B cell (primary cell): ENCODE data around the gene CCL22. TPM values are rescaled to one million over a fixed set of nuclear protein-coding genes. Genes with fewer than 3 reads are reported as not detected.

ENCODE experiments used
- ATAC-seq: fragments of 200-7000 bp; cut with Tn5 transposase; one replicate; pipeline ENCODE4 v1.10.0; 2021; ENCODE audit warnings: low read depth, mild to moderate bottlenecking, moderate number of reproducible peaks, moderate library complexity
- CTCF ChIA-PET: fragments of 350-600 bp; sonication (Branson Sonifier 250); formaldehyde crosslinking; loops from one replicate; lab custom pipeline; 2021; ENCODE audit warnings: antibody characterized with exemption, inconsistent platforms; lab: Charles Lee
- POLR2A ChIA-PET: fragments of 350-600 bp; sonication (Branson Sonifier 250); formaldehyde crosslinking; loops from one replicate; lab custom pipeline; 2021; ENCODE audit warnings: antibody characterized with exemption; lab: Charles Lee
- DNase-seq: peaks from one replicate; pipeline ENCODE4 v3.0.0; 2013
- H2AFZ ChIP-seq: 2 replicates; pipeline ENCODE4 v1.6.1; 2012; ENCODE audit warnings: mild to moderate bottlenecking, low read depth, low read length; ENCODE audit not compliant: insufficient read depth, poor library complexity, severe bottlenecking
- H3K27ac ChIP-seq, 2 donors: 1 replicate in 1 of 2; 2 replicates in 1 of 2; pipeline ENCODE4 v1.5.1; 2012 to 2013; ENCODE audit warnings: low read length in 2 of 2, mild to moderate bottlenecking in 2 of 2, moderate library complexity in 1 of 2
- H3K27me3 ChIP-seq, 4 experiments: fragments of 200-600 bp in 1 of 4; sonication (generic) in 1 of 4; replicated peaks in 1 of 4; 1 replicate in 2 of 4; 2 replicates in 2 of 4; pipeline versions ENCODE4 v1.6.1 to v1.7.0; 2013 to 2016; ENCODE audit warnings: low read length in 3 of 4, mild to moderate bottlenecking in 2 of 4, mixed read lengths in 1 of 4, moderate library complexity in 1 of 4; ENCODE audit not compliant: insufficient read depth in 4 of 4, control insufficient read depth in 3 of 4; ENCODE audit errors: control extremely low read depth in 1 of 4
- H3K36me3 ChIP-seq, 2 experiments: replicated peaks in 1 of 2; 1 replicate in 1 of 2; 2 replicates in 1 of 2; pipeline versions ENCODE4 v1.6.1 to v1.7.1; 2013; ENCODE audit warnings: low read length in 1 of 2; ENCODE audit not compliant: insufficient read depth in 2 of 2, control insufficient read depth in 1 of 2; ENCODE audit errors: control extremely low read depth in 1 of 2, extremely low read depth in 1 of 2
- H3K4me1 ChIP-seq, 2 donors: fragments of 200-600 bp in 1 of 2; sonication (generic) in 1 of 2; 1 replicate in 1 of 2; 2 replicates in 1 of 2; pipeline versions ENCODE4 v1.5.1 to v1.6.1; 2013 to 2017; ENCODE audit warnings: low read length in 2 of 2; ENCODE audit not compliant: control insufficient read depth in 2 of 2, insufficient read depth in 2 of 2
- H3K4me2 ChIP-seq: replicated peaks from 2 replicates; pipeline ENCODE3; 2012; ENCODE audit warnings: mild to moderate bottlenecking, low read depth, low read length; ENCODE audit not compliant: poor library complexity, severe bottlenecking
- H3K4me3 ChIP-seq, 5 experiments: fragments of 200-600 bp in 1 of 5; sonication (generic) in 1 of 5; 1 replicate in 3 of 5; 2 replicates in 2 of 5; pipeline versions ENCODE4 v1.5.1 to v1.7.0; 2011 to 2016; ENCODE audit warnings: low read length in 4 of 5, mild to moderate bottlenecking in 4 of 5, low read depth in 2 of 5, control low read depth in 1 of 5, moderate library complexity in 1 of 5; ENCODE audit not compliant: insufficient read depth in 1 of 5; ENCODE audit errors: control extremely low read depth in 1 of 5, extremely low read depth in 1 of 5
- H3K79me2 ChIP-seq: fragments of 200-600 bp; sonication (generic); one replicate; pipeline ENCODE4 v1.6.0; 2016; ENCODE audit warnings: low read length; ENCODE audit not compliant: control insufficient read depth, insufficient read depth
- H3K9ac ChIP-seq: fragments of 200-600 bp; sonication (generic); 2 replicates; pipeline ENCODE4 v1.6.1; 2017; ENCODE audit warnings: mild to moderate bottlenecking, low read length, moderate library complexity
- H3K9me3 ChIP-seq, 3 donors: one replicate each; pipeline versions ENCODE4 v1.6.1 to v1.7.1; 2013; ENCODE audit warnings: low read length in 2 of 3; ENCODE audit not compliant: control insufficient read depth in 2 of 3, insufficient read depth in 1 of 3; ENCODE audit errors: control extremely low read depth in 1 of 3
- H4K20me1 ChIP-seq: 2 replicates; pipeline ENCODE4 v1.6.0; 2012; ENCODE audit warnings: mild to moderate bottlenecking, low read length; ENCODE audit not compliant: insufficient read depth, control insufficient read depth, poor library complexity, severe bottlenecking
- H3K27ac Mint-ChIP-seq: one replicate; pipeline ENCODE4 v1.8.0; 2021; ENCODE audit warnings: mixed read lengths
- H3K27me3 Mint-ChIP-seq: one replicate; pipeline ENCODE4 v1.8.0; 2021; ENCODE audit warnings: mixed read lengths
- H3K4me1 Mint-ChIP-seq: one replicate; pipeline ENCODE4 v1.8.0; 2021; ENCODE audit warnings: mixed read lengths
- H3K4me3 Mint-ChIP-seq: one replicate; pipeline ENCODE4 v1.8.0; 2021; ENCODE audit warnings: mixed read lengths
- H3K9me3 Mint-ChIP-seq: one replicate; pipeline ENCODE4 v1.8.0; 2022; ENCODE audit warnings: mixed read lengths; ENCODE audit not compliant: insufficient read depth
- EZH2 ChIP-seq: IDR thresholded peaks from 2 replicates; pipeline ENCODE4 v1.6.1; 2012; ENCODE audit warnings: borderline replicate concordance, low read depth, mild to moderate bottlenecking, moderate library complexity, low read length; ENCODE audit not compliant: insufficient read depth, poor library complexity, severe bottlenecking
- WGBS: methylation state at CpG from one replicate; pipeline ENCODE4 v1.1.5; 2013; ENCODE audit warnings: missing lambda C conversion rate; ENCODE audit not compliant: insufficient coverage; 5-methylcytosine and 5-hydroxymethylcytosine counted together
- intact Hi-C: fragments of 100-400 bp; cut with micrococcal nuclease; formaldehyde crosslinking; loops from one replicate; pipeline ENCODE4 v1.10.0; 2022
- polyA plus RNA-seq: library from polyadenylated mRNA; depleted of rRNA; stranded (reverse); fragments of >200 nt; gene quantifications from 2 replicates; pipeline ENCODE4 v1.2.3, GENCODE V29; 2012
- total RNA-seq, 2 donors: library from RNA; stranded (reverse); fragments of 120-200 nt in 1 of 2; gene quantifications; 1 replicate in 1 of 2; 2 replicates in 1 of 2; pipeline versions ENCODE4 v1.2.3 to v1.2.4, GENCODE V29; 2013 to 2022
- TF ChIP-seq, protein P1 (sequence below): fragments of 200-600 bp; IDR thresholded peaks from one replicate; pipeline ENCODE4 v1.8.0; 2022; ENCODE audit warnings: antibody characterized with exemption, mild to moderate bottlenecking

The CCL22 gene
- total and polyA plus RNA-seq, 2 donors (not counting 1 experiment from before 2014, with no cell fraction given) = 0.04 to 91.5 TPM

DNA sequence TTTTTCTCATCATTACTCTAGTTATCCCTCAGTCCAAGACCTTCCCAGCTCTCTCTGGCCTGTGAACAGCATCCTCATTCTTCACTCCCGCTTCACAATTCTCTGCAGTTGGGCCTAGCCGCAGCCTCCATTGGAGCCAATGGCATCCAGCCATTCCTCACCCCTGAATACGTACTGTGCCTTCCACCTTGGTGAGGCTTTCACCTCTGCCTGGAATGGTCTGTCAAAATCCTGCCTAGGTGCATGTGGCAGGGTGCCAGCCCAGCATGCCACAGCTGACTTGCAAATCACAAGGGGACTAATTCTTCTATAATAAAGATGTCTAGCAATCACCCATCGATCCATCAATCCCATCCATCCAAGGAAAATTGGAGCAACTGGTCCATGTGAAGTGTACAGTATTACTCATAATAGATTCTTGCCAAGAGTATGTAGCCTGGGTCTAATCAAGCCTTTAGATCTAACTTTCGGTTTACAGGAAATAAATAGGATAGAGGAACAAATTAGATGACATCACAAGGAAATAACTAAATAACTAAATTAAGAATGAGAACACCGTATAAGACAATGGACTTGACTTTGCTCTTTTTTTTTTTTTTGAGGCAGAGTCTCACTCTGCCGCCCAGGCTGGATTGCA lies 8.7 kb downstream of the CCL22 start:
- DNase-seq (no peak), ATAC-seq (no peak)
- Mint-ChIP-seq H3K27ac (no peak overlapping the region), H3K27me3 (peaks cover 8% of the 10 kb centered on the region), H3K4me3 (no peak overlapping the region), H3K4me1 (no peaks in the 10 kb centered on the region), H3K9me3 (no peaks in the 10 kb centered on the region)
- Histone ChIP-seq H3K9me3 (peaks cover 0 to 5% (median 0%) of the 10 kb centered on the region in 3 donors), H3K9ac (no peak overlapping the region), H3K4me2 (no peak overlapping the region), H3K4me3 (no peak overlapping the region), H3K4me1 (no peaks in the 10 kb centered on the region), H4K20me1 (no peaks in the 10 kb centered on the region), H3K36me3 (no peaks in the 10 kb centered on the region), H2AFZ (no peak overlapping the region), H3K27me3 (peaks cover 0 to 9% (median 1%) of the 10 kb centered on the region in 4 experiments), H3K79me2 (no peaks in the 10 kb centered on the region), H3K27ac (no peak overlapping the region)
- ChIA-PET CTCF (no interaction called here), POLR2A (no interaction called here)
- TF ChIP-seq, protein P1, sequence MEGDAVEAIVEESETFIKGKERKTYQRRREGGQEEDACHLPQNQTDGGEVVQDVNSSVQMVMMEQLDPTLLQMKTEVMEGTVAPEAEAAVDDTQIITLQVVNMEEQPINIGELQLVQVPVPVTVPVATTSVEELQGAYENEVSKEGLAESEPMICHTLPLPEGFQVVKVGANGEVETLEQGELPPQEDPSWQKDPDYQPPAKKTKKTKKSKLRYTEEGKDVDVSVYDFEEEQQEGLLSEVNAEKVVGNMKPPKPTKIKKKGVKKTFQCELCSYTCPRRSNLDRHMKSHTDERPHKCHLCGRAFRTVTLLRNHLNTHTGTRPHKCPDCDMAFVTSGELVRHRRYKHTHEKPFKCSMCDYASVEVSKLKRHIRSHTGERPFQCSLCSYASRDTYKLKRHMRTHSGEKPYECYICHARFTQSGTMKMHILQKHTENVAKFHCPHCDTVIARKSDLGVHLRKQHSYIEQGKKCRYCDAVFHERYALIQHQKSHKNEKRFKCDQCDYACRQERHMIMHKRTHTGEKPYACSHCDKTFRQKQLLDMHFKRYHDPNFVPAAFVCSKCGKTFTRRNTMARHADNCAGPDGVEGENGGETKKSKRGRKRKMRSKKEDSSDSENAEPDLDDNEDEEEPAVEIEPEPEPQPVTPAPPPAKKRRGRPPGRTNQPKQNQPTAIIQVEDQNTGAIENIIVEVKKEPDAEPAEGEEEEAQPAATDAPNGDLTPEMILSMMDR = no peak
- TF ChIP-seq EZH2 = no peak
- intact Hi-C loops = no loop called here
- 96% methylated on average over 3 of the region's 7 CpGs for WGBS

DNA sequence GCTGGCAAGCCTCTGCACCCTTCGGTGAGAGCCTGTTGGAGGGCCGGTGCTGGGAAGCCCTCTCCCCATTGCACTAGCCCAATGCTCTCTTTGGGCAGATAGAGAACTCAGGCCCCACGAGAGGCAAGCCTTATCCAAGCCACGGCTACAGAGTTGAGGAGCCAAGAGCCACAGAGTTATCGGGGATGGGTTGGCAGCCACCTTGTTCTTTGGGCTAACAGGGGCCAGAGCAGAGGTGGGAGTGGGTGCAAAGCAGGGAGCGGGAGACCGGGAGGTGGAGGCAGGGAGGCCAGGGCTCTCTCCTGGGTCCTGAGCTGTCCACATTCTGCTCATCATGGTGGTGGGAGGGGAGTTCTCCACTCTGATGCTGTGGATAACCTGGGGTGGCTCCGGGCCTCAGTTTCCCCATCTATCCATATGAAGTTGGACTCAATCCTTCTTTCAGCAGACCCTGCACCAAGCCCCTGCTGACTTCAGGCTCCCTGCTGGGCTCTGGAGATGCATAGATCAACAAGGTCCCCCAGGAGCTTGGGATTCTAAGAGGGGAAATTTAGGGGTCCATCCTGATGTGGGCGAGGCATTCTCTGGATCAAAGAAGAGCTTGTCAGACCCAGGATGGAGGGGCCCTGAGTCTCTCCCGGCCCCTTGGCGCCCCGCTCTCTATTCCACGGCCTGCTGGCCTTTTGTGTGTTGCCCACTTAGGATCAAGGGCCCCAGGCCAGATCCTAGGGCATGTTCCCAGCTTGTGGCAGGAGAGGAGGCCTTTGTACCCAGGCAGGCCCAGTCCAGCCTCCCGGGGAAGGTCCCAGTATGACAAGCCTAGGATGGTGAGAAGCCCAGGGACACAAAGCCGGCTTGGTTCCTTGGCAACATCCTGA lies 13.2 kb downstream of the CCL22 start:
- CTCF ChIA-PET = no interaction called here
- no peak for ATAC-seq

More for the DNA sequence above, 13.2 kb downstream of the CCL22 start:
- no peaks in the 10 kb centered on the region for H3K79me2 ChIP-seq
- peaks cover 0 to 3% (median 0%) of the 10 kb centered on the region in 3 donors for H3K9me3 ChIP-seq
- no peak overlapping the region for H3K9ac ChIP-seq
- POLR2A ChIA-PET = no interaction called here
- no peak overlapping the region for H3K4me2 ChIP-seq
- no peak overlapping the region for H3K4me3 ChIP-seq
- no peaks in the 10 kb centered on the region for H4K20me1 ChIP-seq
- no peak overlapping the region for H3K27ac Mint-ChIP-seq
- TF ChIP-seq, protein P1 = no peak
- no peak for TF ChIP-seq EZH2
- no peaks in the 10 kb centered on the region for H3K4me1 ChIP-seq
- no peak overlapping the region for H3K4me3 Mint-ChIP-seq
- intact Hi-C loops = no loop called here
- peaks cover 8% of the 10 kb centered on the region for H3K27me3 Mint-ChIP-seq
- H3K27ac ChIP-seq = no peak overlapping the region
- H3K9me3 Mint-ChIP-seq = no peaks in the 10 kb centered on the region
- 92% methylated on average over 14 of the region's 15 CpGs for WGBS
- no peaks in the 10 kb centered on the region for H3K36me3 ChIP-seq
- H2AFZ ChIP-seq = no peak overlapping the region
- peaks cover 4% of the 10 kb centered on the region for H3K4me1 Mint-ChIP-seq
- no peak for DNase-seq
- peaks cover 0 to 8% (median 1%) of the 10 kb centered on the region in 4 experiments for H3K27me3 ChIP-seq
